Hepatocyte (in vitro differentiated cells): ENCODE measurements around the gene HDAC8. TPM values are rescaled to one million over a fixed set of nuclear protein-coding genes. Genes with fewer than 3 reads are reported as not detected.

Experiments used
- DNase-seq: peaks from one replicate; pipeline ENCODE4 v3.0.0-alpha.2; 2016; ENCODE audit warnings: low spot score
- H2AFZ ChIP-seq: fragments of 200-600 bp; sonication (generic); 2 replicates; pipeline ENCODE4 v1.6.0; 2016; ENCODE audit warnings: antibody characterized with exemption, mild to moderate bottlenecking
- H3K27ac ChIP-seq: fragments of 200-600 bp; sonication (generic); 2 replicates; pipeline ENCODE4 v1.5.1; 2016; ENCODE audit warnings: mild to moderate bottlenecking
- H3K27me3 ChIP-seq: fragments of 200-600 bp; sonication (generic); 2 replicates; pipeline ENCODE4 v1.6.1; 2016
- H3K36me3 ChIP-seq: fragments of 200-600 bp; sonication (generic); replicated peaks from 2 replicates; pipeline ENCODE4 v1.5.1; 2016; ENCODE audit warnings: low read depth; ENCODE audit not compliant: insufficient read depth
- H3K4me1 ChIP-seq: fragments of 200-600 bp; sonication (generic); 2 replicates; pipeline ENCODE4 v1.5.1; 2016; ENCODE audit warnings: mild to moderate bottlenecking, moderate library complexity; ENCODE audit not compliant: insufficient read depth
- H3K4me2 ChIP-seq: fragments of 200-600 bp; sonication (generic); 2 replicates; pipeline ENCODE4 v1.6.0; 2016
- H3K4me3 ChIP-seq: fragments of 200-600 bp; sonication (generic); 2 replicates; pipeline ENCODE4 v1.5.1; 2016; ENCODE audit warnings: mild to moderate bottlenecking
- H3K79me2 ChIP-seq: fragments of 200-600 bp; sonication (generic); 2 replicates; pipeline ENCODE4 v1.6.0; 2017; ENCODE audit warnings: mild to moderate bottlenecking
- H3K9me2 ChIP-seq: fragments of 200-600 bp; sonication (generic); replicated peaks from 2 replicates; pipeline ENCODE4 v1.6.0; 2017; ENCODE audit warnings: mild to moderate bottlenecking; ENCODE audit not compliant: insufficient read depth
- H3K9me3 ChIP-seq: fragments of 200-600 bp; sonication (generic); 2 replicates; pipeline ENCODE4 v1.5.1; 2016; ENCODE audit warnings: low read depth, mild to moderate bottlenecking
- H4K20me1 ChIP-seq: fragments of 200-600 bp; sonication (generic); 2 replicates; pipeline ENCODE4 v1.6.0; 2016; ENCODE audit warnings: mild to moderate bottlenecking; ENCODE audit not compliant: insufficient read depth, poor library complexity, severe bottlenecking
- CTCF ChIP-seq: fragments of 200-600 bp; sonication (generic); IDR thresholded peaks from 2 replicates; pipeline ENCODE4 v1.5.1; 2016; ENCODE audit warnings: antibody characterized with exemption, mild to moderate bottlenecking; ENCODE audit not compliant: poor library complexity
- EZH2 ChIP-seq: fragments of 200-600 bp; sonication (generic); IDR thresholded peaks from 2 replicates; pipeline ENCODE4 v1.6.1; 2016; ENCODE audit warnings: antibody characterized with exemption, mild to moderate bottlenecking, borderline replicate concordance
- EZH2phosphoT487 ChIP-seq: fragments of 200-600 bp; sonication (generic); IDR thresholded peaks from one replicate; pipeline ENCODE4 v1.6.1; 2018; ENCODE audit warnings: antibody characterized with exemption, mild to moderate bottlenecking, low read depth, moderate library complexity; ENCODE audit not compliant: unreplicated experiment, severe bottlenecking
- WGBS: methylation state at CpG from one replicate; pipeline ENCODE4 v1.1.6; 2016; ENCODE audit warnings: low lambda C conversion rate; ENCODE audit errors: missing lambda C conversion rate; 5-methylcytosine and 5-hydroxymethylcytosine counted together
- polyA plus RNA-seq: library from polyadenylated mRNA; unstranded; fragments of >200 nt; fragmentation: Nextera tagmentation; extraction: Ambion mirVana; gene quantifications from 2 replicates; pipeline ENCODE4 v1.2.1, GENCODE V29; 2016
- total RNA-seq: library from RNA; depleted of rRNA; stranded (reverse); fragments of >200 nt; gene quantifications from 2 replicates; pipeline ENCODE4 v1.2.3, GENCODE V29; 2014

Gene HDAC8
- total and polyA plus RNA-seq, 2 experiments from 2014 or later, result 29.4 to 29.5 TPM

GRCh38 chrX:72584163-72584562, 11.5 kb upstream of the HDAC8 start:
- Histone ChIP-seq H2AFZ (no peak overlapping the region), H3K79me2 (no peaks in the 10 kb centered on the region), H3K9me2 (no peaks in the 10 kb centered on the region), H3K9me3 (no peaks in the 10 kb centered on the region), H3K4me1 (no peaks in the 10 kb centered on the region), H3K4me2 (no peak overlapping the region), H4K20me1 (no peaks in the 10 kb centered on the region), H3K27ac (no peak overlapping the region), H3K27me3 (no peaks in the 10 kb centered on the region), H3K4me3 (no peak overlapping the region), H3K36me3 (no peaks in the 10 kb centered on the region)
- TF ChIP-seq EZH2 (no peak), CTCF (no peak), EZH2phosphoT487 (no peak)
- 70% methylated on average over 3 of the region's 3 CpGs for WGBS
- no peak for DNase-seq

GRCh38 chrX:72576141-72576894, 3.7 kb upstream of the HDAC8 start:
- H3K9me2 ChIP-seq, result no peaks in the 10 kb centered on the region
- H3K4me2 ChIP-seq, result no peak overlapping the region
- no peaks in the 10 kb centered on the region for H3K9me3 ChIP-seq
- WGBS, result 72% methylated on average over 7 of the region's 7 CpGs
- no peaks in the 10 kb centered on the region for H3K36me3 ChIP-seq
- H3K79me2 ChIP-seq, result peaks cover 6% of the 10 kb centered on the region
- no peaks in the 10 kb centered on the region for H4K20me1 ChIP-seq
- DNase-seq, result no peak
- H3K27me3 ChIP-seq, result no peaks in the 10 kb centered on the region
- H2AFZ ChIP-seq, result no peak overlapping the region
- no peak for TF ChIP-seq EZH2phosphoT487
- TF ChIP-seq CTCF, result no peak
- no peak for TF ChIP-seq EZH2
- no peak overlapping the region for H3K4me3 ChIP-seq
- H3K4me1 ChIP-seq, result no peaks in the 10 kb centered on the region
- H3K27ac ChIP-seq, result no peak overlapping the region

- Histone ChIP-seq H3K4me3 (peak overlapping the region; percentile 23), H4K20me1 (no peaks in the 10 kb centered on the region), H3K4me2 (peak overlapping the region; percentile 74), H3K79me2 (peaks cover 6% of the 10 kb centered on the region), H3K36me3 (no peaks in the 10 kb centered on the region), H3K27me3 (no peaks in the 10 kb centered on the region), H3K9me2 (no peaks in the 10 kb centered on the region), H2AFZ (peak overlapping the region; percentile 92), H3K9me3 (no peaks in the 10 kb centered on the region), H3K4me1 (no peaks in the 10 kb centered on the region), H3K27ac (peak overlapping the region; percentile 90)
- WGBS, result 34% methylated on average over 7 of the region's 7 CpGs
- no peak for DNase-seq
- no peak for TF ChIP-seq CTCF
- TF ChIP-seq EZH2, result no peak
- no peak for TF ChIP-seq EZH2phosphoT487
Measured at GRCh38 chrX:72573158-72573511, 492 bp upstream of the HDAC8 start.
